Fibroblast of villous mesenchyme (primary cell): Measurements from ENCODE around the gene DCAF6. TPM values are rescaled to one million over a fixed set of nuclear protein-coding genes. Genes with fewer than 3 reads are reported as not detected.

Experiments
- DNase-seq: peaks from one replicate; pipeline ENCODE4 v3.0.0-alpha.2; 2010; ENCODE audit warnings: low read depth
- H3K4me3 ChIP-seq: 2 replicates; pipeline ENCODE4 v1.5.1; 2011; ENCODE audit warnings: low read depth, mild to moderate bottlenecking, low read length
- small RNA-seq: library from RNA; depleted of rRNA; stranded (forward); fragments of <200 nt; gene quantifications from one replicate; pipeline ENCODE3, GENCODE V24; 2012
- total RNA-seq: library from RNA; depleted of rRNA; stranded (reverse); fragments of >200 nt; gene quantifications from 2 replicates; pipeline ENCODE4 v1.2.3, GENCODE V29; 2012
- TF ChIP-seq, protein P1 (sequence below): IDR thresholded peaks from 2 replicates; pipeline ENCODE4 v1.5.1; 2012; ENCODE audit warnings: low read depth, mild to moderate bottlenecking, low read length; ENCODE audit not compliant: insufficient read depth

The DCAF6 gene
- total RNA-seq, 1 donor = 73.4 TPM

DNA sequence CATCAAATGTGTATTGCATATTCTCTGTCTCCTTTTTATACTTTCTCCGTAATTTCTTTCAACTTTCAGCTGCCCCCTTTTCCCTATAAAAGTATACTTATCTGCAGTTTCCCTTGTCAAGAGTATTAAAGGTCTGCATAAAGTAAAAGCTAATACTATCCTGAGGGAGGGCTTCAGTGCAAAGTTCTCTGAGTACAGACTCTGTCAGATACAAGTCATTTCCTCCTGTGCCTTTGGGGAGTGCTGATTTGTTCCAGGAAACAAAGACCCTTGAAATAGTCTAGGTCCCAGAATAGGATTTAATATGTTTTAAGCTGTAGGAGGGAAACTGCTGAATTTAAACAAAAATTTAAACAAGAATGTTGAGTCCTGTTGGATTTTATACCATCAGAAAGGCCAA, 188.6 kb downstream of the DCAF6 start:
- TF ChIP-seq, protein P1, sequence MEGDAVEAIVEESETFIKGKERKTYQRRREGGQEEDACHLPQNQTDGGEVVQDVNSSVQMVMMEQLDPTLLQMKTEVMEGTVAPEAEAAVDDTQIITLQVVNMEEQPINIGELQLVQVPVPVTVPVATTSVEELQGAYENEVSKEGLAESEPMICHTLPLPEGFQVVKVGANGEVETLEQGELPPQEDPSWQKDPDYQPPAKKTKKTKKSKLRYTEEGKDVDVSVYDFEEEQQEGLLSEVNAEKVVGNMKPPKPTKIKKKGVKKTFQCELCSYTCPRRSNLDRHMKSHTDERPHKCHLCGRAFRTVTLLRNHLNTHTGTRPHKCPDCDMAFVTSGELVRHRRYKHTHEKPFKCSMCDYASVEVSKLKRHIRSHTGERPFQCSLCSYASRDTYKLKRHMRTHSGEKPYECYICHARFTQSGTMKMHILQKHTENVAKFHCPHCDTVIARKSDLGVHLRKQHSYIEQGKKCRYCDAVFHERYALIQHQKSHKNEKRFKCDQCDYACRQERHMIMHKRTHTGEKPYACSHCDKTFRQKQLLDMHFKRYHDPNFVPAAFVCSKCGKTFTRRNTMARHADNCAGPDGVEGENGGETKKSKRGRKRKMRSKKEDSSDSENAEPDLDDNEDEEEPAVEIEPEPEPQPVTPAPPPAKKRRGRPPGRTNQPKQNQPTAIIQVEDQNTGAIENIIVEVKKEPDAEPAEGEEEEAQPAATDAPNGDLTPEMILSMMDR = no peak
- DNase-seq = no peak
- H3K4me3 ChIP-seq = no peak overlapping the region

Small RNAs within 50 kb of the gene (small RNA-seq; reads per million reads assigned to genes)
- gene MIR1255B2 = not detected

Other genes with a start within 250 kb of the DCAF6 start
- gene MPZL1, start 214.7 kb upstream of the DCAF6 start, total RNA-seq = 163 and 358 TPM in 2 replicates
- gene ADCY10, start 22.5 kb upstream of the DCAF6 start, total RNA-seq = under 0.01 TPM in 1 of 2 replicates, not detected in the other
- gene MPC2, start 389 bp downstream of the DCAF6 start, total RNA-seq = 30.3 and 33.7 TPM in 2 replicates
- gene GPR161, start 200.2 kb downstream of the DCAF6 start, total RNA-seq = 11.3 and 13.0 TPM in 2 replicates
- 28.7 and 45.3 TPM in 2 replicates for gene TIPRL, start 242.3 kb downstream of the DCAF6 start, total RNA-seq